HG03575 (cell line): ENCODE data around the gene GAS6.

ENCODE experiments used
- ATAC-seq: cut with Tn5 transposase; IDR thresholded peaks from one replicate; pipeline ENCODE4 v1.9.1; 2021; ENCODE audit not compliant: unreplicated experiment, insufficient number of reproducible peaks, low FRiP score; ENCODE audit errors: extremely low read depth

GAS6 gene

DNA sequence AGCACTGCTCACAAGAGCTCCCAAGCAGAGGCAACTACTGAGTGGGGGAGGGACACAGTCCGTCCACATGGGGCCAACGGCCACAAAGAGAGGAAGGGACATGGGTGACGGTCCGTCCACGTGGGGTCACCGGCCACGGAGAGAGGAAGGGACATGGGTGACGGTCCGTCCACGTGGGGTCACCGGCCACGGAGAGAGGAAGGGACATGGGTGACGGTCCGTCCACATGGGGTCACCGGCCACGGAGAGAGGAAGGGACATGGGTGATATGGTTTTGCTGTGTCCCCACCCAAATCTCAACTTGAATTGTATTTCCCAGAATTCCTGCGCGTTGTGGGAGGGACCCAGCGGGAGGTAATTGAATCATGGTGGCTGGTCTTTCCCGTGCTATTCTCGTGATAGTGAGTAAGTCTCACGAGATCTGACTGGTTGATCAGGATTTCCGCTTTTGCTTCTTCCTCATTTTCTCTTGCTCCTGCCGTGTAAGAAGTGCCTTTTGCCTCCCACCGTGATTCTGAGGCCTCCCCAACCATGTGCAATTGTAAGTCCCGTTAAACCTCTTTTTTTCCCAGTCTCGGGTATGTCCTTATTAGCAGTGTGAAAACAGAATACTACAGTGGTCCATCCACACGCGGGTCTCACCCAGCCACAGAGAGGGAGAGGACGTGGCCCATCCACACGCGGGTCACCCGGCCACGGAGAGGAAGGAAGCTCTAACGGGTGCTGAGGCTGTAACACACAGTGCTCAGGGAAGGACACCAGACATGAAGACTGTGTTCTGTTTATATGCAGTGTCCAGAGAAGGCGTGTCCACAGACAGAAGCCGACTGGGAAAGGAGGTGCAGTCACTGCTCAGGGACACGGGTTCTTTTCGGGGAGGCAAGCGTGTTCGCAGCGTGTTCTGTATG, 48.5 kb downstream of the GAS6 start:
- no peak for ATAC-seq

GRCh38 chr13:113814435-113814821, 49.4 kb downstream of the GAS6 start:
- no peak for ATAC-seq

DNA sequence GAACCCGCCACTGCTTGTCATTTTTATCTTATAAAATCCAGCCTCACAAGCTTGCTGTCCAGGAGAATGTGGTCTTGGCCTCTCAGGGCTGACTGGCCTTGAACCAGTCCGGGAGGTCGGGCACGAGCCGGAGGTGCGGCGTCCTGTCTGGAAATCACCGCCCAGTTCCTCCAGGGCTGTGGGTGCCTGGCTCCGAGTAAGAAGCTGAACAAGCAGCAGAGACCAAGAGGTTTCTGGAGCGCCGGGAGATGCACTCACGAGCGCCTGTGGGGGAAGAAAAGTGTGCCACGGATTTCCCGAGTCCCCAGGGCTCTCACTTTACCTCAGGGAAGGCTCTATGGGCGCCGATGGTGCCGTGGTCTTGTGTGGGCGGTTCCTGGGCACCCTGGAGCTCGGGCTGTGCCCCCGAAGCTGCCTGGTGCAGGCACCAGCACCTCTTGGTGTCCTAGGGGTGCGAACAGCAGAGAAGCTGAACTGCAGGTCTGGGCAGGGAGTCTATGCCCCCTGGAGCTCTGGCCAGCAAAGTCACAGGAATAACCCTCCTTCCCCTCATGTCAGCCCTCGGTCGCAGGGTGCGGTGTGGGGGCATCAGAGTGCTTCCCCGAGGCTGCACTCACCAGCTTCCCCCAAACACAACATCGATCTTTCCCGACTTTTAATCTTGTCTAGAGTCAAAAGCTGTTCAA, 50.0 kb downstream of the GAS6 start:
- no peak for ATAC-seq

DNA sequence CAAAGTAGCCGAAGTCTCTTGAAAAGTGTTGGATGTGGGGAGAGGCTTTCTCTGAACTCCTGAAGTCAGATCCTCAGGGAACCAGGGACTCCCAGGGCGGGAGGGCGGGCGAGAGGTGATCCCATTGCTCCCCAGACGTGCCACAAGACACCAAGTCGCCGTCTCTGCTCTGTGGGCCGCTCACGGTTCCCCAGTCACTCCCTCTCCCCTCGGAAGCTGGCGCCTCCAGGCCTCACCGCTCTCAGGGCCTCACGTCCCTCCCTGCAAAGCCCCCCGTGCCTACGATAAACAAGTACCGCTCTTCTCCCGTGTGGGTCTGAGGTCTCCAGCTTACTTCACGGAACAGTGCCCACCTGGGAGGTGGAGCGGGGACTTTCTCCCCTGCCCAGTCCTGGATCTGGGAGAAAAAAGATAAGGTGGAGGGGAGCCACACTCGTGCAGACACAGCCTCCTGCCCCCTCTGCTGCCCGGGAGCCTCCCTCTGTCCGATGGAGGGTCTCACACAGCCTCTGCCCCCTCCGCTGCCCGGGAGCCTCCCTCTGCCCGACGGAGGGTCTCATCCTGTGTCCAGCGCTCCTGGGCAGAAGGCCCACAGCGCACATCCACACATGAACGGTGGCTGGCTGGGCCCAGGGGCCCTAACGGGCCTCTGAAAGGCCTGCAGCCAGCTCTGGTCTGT, 50.7 kb downstream of the GAS6 start:
- ATAC-seq, result no peak

DNA sequence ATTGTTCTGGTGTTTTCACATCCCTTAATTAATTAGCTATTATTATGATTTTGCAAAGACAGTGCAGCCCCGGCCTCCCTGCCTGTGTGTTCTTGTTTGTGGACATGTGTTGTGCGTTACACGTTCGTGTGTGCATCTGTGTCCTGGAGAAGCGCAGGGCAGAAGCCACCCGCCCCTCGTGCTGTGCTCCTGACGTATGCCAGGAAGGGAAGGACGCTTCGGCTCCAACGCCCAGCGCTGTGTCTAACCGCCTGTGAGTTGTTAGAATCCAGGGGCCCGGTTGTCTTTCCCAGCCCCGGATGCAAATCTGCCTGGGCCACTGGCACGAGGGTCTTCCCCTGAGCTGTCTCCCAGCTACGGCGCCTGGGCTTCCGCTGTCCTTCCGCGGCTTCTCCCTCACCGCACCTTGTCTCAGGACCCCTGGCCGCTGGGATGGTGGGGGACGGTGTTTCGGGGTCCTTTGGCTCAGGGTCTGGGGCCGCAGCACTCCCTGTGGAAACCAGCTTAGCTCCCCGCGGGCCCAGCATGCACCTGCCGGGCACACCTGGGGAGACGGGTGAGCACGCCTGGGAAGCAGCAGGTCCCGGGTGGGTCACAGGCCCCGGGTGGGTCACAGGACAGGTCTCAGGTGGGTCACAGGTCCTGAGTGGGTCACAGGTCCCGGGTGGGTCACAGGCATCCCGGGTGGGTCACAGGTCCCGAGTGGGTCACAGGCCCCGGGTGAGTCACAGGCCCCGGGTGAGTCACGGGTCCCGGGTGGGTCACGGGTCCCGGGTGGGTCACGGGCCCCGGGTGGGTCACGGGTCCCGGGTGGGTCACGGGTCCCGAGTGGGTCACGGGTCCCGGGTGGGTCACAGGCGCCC, 51.5 kb downstream of the GAS6 start:
- no peak for ATAC-seq

GRCh38 chr13:113811081-113811928, 52.6 kb downstream of the GAS6 start:
- no peak for ATAC-seq

- no peak for ATAC-seq
Measured at GRCh38 chr13:113810640-113811039, 53.2 kb downstream of the GAS6 start.

DNA sequence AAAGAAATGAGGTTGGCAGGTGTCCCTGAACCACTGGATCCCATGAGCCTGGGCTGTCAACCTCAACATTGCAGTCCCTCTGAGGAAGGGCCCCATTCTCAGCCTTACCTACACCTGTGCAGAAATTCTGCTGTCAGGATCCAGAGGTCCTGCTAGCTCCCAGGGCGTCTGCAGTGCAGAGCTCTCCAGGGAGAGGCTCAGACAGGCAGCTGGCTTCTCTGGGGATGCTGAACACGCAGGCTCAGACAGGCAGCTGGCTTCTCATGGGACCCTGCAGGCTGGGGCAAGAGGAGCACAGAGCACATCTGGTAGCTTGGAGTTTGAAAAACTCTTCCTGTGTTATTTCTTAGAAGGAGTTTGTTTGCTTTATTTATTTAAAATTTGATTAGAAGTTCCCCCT, 53.9 kb downstream of the GAS6 start:
- ATAC-seq, result no peak

- ATAC-seq, result no peak
Measured at GRCh38 chr13:113808058-113808834, 55.6 kb downstream of the GAS6 start.

GRCh38 chr13:113806526-113806925, 57.4 kb downstream of the GAS6 start:
- no peak for ATAC-seq

DNA sequence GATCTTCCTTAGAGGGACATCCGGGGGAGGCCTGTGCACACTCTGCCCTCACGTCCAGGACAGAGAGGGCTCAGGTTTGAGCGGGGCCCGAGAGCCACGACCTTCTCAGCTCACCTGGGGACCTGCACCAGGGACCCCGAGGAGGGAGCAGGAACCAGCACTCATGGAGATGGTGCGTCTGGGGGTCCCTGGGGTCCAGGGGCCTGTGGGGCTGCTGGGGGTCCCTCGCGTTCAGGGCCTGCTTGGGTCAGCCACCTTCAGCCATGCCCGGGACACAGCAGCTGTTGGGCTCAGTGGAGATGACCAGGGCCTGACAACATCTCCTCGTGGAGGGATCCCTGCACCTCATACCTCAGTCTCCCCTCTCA, 57.8 kb downstream of the GAS6 start:
- no peak for ATAC-seq

DNA sequence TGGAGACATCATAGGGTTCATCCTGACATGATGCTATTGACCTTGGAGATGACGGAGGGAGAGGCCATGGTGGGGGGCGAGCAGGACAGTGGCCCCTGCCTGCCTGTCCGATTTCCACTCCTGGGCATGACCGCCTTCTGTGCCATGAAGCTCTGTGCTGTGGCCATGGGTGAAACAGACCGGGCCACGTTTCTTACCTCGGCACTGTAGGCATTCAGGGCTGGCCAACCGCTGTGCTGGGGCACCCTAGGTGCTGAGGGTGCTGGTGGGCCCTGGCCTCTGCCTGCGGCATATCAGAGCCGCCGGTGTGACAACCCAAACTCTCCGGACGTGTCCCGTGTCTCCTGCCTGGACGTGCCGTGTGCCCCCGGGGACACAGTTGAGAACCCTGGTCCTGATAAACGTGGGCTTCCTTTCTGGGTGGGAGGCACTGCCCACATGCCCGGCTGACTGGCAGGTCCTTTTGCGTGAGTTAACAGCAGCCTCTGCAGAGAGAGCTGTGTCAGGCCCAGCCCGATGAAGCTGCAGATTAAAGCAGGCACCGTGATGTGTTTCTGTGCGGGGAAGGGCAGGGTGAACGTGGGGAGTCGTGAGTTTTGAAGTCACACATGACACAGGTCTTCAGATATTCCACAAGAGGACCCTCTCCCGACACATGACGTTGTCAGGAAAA, 58.3 kb downstream of the GAS6 start:
- no peak for ATAC-seq

- no peak for ATAC-seq
Measured at GRCh38 chr13:113804703-113805430, 59.0 kb downstream of the GAS6 start.

DNA sequence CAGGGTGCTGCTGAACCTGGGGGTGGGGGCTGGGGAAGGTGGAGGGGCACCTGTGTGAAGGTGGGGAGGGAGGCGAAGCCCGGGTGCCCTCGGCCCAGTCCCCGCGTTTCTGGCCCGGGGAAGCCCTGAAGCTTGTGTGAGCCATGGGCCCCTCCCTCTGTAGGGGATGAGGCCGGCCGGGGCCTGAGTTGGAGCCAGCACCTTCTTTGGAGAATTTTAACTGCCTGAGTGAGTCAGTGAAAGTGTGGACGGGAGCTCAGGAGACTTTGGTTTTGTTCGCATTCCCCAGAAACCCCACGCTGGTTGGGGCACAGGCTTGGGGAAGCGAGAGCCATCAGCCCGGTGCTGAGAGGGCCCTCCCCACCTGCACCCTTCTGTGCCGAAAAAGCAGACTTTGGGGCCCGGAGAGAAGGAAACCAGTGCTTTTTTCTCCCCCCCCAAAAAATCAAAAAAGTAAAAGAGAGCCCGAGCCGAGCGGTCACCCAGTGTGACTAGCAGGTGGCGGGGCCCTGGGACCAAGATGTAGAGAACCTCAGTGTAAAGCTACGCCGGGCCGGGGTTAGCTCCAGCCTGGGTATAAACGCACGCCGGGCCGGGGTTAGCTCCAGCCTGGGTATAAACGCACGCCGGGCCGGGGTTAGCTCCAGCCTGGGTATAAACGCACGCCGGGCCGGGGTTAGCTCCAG, 59.7 kb downstream of the GAS6 start:
- no peak for ATAC-seq

DNA sequence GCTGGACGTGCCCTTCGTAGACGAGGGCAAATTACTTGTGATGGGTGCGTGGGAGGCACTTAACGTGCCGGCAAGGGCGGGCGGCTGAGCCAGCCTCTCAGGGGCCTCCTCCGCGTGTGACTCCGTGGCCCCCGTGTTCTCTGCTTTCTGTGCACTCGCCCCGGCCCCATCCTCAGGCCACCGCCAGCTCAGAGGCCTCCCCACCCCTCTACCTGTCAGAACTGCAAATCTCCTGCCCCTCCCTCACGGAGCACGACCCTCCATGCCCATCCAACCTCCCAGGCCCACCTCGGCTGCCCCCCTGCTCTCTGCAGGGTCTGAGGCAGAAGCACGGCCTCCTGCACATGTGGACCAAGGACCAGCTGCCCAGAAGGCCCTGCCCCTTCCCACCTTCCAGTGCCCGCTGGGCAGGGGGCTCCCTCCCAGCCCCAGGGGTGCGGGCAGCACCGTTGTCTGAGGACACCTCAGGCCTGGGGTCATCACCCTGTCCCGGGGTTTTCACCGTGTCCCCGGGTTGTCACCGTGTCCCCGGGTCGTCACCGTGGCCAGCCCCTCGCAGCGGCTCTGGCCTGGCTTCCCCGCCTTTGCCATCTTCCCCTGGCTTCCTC, 60.4 kb downstream of the GAS6 start:
- ATAC-seq, result no peak

GRCh38 chr13:113802761-113803160, 61.1 kb downstream of the GAS6 start:
- ATAC-seq, result no peak
